Osteoblast (primary cell): ENCODE measurements around the gene STK32A. TPM values are rescaled to one million over a fixed set of nuclear protein-coding genes. Genes with fewer than 3 reads are reported as not detected.

Source experiments
- DNase-seq: peaks from one replicate; pipeline ENCODE4 v3.0.0; 2011; ENCODE audit warnings: low spot score, mixed read lengths; ENCODE audit not compliant: insufficient read length; ENCODE audit errors: missing footprints
- H2AFZ ChIP-seq: 2 replicates; pipeline ENCODE4 v1.6.0; 2011; ENCODE audit warnings: mild to moderate bottlenecking, low read length
- H3K27ac ChIP-seq: 2 replicates; pipeline ENCODE4 v1.5.1; 2011; ENCODE audit warnings: mild to moderate bottlenecking, low read depth, low read length, moderate library complexity
- H3K27me3 ChIP-seq: 2 replicates; pipeline ENCODE4 v1.6.0; 2012; ENCODE audit warnings: mild to moderate bottlenecking, control low read depth, inconsistent platforms, low read length, moderate library complexity; ENCODE audit not compliant: insufficient read depth
- H3K36me3 ChIP-seq: 2 replicates; pipeline ENCODE4 v1.5.1; 2011; ENCODE audit warnings: mild to moderate bottlenecking, low read length, control low read depth, moderate library complexity; ENCODE audit not compliant: insufficient read depth
- H3K4me1 ChIP-seq: 2 replicates; pipeline ENCODE4 v1.5.1; 2011; ENCODE audit warnings: mild to moderate bottlenecking, low read length, control low read depth, moderate library complexity; ENCODE audit not compliant: insufficient read depth
- H3K4me2 ChIP-seq: 2 replicates; pipeline ENCODE4 v1.6.0; 2011; ENCODE audit warnings: mild to moderate bottlenecking, low read length; ENCODE audit not compliant: insufficient read depth
- H3K4me3 ChIP-seq: fragments of 200-600 bp; sonication (generic); 3 replicates; pipeline ENCODE4 v1.5.1; 2012; ENCODE audit warnings: mild to moderate bottlenecking, low read length, inconsistent platforms; ENCODE audit not compliant: insufficient read depth
- H3K79me2 ChIP-seq: 2 replicates; pipeline ENCODE4 v1.6.0; 2012; ENCODE audit warnings: mild to moderate bottlenecking, low read length, control low read depth, inconsistent platforms; ENCODE audit not compliant: insufficient read depth
- H3K9me3 ChIP-seq: 2 replicates; pipeline ENCODE4 v1.5.1; 2011; ENCODE audit warnings: low read depth, low read length, control low read depth
- H4K20me1 ChIP-seq: 2 replicates; pipeline ENCODE4 v1.6.0; 2012; ENCODE audit warnings: mild to moderate bottlenecking, low read length, control low read depth; ENCODE audit not compliant: insufficient read depth
- total RNA-seq: library from RNA; depleted of rRNA; stranded (reverse); fragments of >200 nt; gene quantifications from 2 replicates; pipeline ENCODE4 v1.2.3, GENCODE V29; 2012
- TF ChIP-seq, protein P1 (sequence below): IDR thresholded peaks from 2 replicates; pipeline ENCODE4 v1.5.1; 2011; ENCODE audit warnings: mild to moderate bottlenecking, low read depth, low read length, moderate library complexity; ENCODE audit errors: extremely low read depth

Gene STK32A
- total RNA-seq, 1 donor: 1.8 TPM

DNA sequence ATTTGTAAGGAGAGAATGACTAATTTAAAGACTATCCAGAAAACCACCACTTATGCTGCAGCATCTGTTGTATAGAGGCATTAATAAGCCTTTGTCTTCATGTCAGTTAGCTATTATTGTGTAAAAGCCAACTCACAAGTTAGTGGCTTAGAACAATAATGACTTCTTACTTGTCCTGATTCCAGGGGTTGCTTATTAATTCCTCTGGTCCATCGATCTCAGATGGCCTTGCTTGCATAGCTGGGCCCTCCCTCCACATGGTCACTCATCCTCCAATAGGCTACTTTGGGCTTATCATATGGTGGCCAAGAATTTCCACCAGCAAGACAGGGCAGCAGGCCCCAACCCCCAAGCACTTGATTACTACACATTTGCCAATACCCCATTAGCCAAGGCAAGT, 44.5 kb upstream of the STK32A start:
- Histone ChIP-seq H2AFZ (no peak overlapping the region), H3K27ac (no peak overlapping the region), H3K9me3 (no peaks in the 10 kb centered on the region), H3K36me3 (no peaks in the 10 kb centered on the region), H3K4me2 (no peak overlapping the region), H3K27me3 (no peaks in the 10 kb centered on the region), H3K79me2 (no peaks in the 10 kb centered on the region), H3K4me3 (no peak overlapping the region), H4K20me1 (no peaks in the 10 kb centered on the region), H3K4me1 (no peaks in the 10 kb centered on the region)
- no peak for DNase-seq
- TF ChIP-seq, protein P1, sequence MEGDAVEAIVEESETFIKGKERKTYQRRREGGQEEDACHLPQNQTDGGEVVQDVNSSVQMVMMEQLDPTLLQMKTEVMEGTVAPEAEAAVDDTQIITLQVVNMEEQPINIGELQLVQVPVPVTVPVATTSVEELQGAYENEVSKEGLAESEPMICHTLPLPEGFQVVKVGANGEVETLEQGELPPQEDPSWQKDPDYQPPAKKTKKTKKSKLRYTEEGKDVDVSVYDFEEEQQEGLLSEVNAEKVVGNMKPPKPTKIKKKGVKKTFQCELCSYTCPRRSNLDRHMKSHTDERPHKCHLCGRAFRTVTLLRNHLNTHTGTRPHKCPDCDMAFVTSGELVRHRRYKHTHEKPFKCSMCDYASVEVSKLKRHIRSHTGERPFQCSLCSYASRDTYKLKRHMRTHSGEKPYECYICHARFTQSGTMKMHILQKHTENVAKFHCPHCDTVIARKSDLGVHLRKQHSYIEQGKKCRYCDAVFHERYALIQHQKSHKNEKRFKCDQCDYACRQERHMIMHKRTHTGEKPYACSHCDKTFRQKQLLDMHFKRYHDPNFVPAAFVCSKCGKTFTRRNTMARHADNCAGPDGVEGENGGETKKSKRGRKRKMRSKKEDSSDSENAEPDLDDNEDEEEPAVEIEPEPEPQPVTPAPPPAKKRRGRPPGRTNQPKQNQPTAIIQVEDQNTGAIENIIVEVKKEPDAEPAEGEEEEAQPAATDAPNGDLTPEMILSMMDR: no peak

DNA sequence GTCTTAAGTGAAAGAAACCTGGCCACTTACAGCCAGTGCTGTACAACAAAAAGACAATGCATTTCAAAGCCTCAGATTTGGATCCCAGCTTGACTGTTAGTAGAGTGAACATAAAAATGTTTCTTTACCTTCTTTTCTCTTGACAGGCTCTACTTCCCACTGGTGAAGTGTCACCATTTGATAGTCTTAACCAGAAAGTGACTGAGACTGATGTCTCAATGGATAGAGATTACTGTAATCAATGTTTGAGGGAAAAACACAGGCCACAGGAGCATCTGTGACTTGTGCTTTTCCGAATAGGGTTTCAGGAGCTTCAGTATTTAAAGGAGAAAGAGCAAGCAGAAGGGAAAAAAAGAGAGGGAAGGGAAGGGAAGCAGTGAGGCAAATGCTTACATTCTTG, 41.7 kb upstream of the STK32A start:
- Histone ChIP-seq H3K27me3 (no peaks in the 10 kb centered on the region), H3K36me3 (no peaks in the 10 kb centered on the region), H3K4me1 (no peaks in the 10 kb centered on the region), H3K79me2 (no peaks in the 10 kb centered on the region), H3K4me3 (no peak overlapping the region), H3K9me3 (no peaks in the 10 kb centered on the region), H3K27ac (no peak overlapping the region), H2AFZ (no peak overlapping the region), H3K4me2 (no peak overlapping the region), H4K20me1 (no peaks in the 10 kb centered on the region)
- no peak for DNase-seq
- TF ChIP-seq, protein P1: no peak

DNA sequence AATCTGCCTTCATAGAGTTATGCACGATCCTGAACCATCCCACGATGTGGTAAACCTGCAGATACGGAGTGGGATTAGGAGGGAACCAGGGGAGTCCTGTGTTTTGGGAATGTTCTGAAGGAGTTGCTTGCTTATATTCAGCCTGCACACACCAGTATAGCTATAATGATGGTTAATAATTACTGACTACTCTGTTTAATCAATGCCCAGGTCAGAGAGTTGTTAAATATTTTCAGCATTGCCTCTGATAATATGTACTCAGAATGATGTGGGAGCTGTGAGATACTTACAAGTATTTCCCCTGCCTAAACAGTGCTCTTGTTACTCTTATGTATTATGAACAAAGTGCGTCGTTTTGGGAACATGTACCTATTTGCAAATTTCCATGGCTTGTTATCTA, 34.8 kb upstream of the STK32A start:
- H3K27ac ChIP-seq: no peak overlapping the region
- no peak overlapping the region for H3K4me3 ChIP-seq
- H2AFZ ChIP-seq: no peak overlapping the region
- no peak overlapping the region for H3K4me2 ChIP-seq
- no peaks in the 10 kb centered on the region for H3K27me3 ChIP-seq
- H4K20me1 ChIP-seq: no peaks in the 10 kb centered on the region
- TF ChIP-seq, protein P1: no peak
- no peaks in the 10 kb centered on the region for H3K4me1 ChIP-seq
- H3K9me3 ChIP-seq: no peaks in the 10 kb centered on the region
- peak; percentile 35 for DNase-seq
- no peaks in the 10 kb centered on the region for H3K36me3 ChIP-seq
- no peaks in the 10 kb centered on the region for H3K79me2 ChIP-seq

DNA sequence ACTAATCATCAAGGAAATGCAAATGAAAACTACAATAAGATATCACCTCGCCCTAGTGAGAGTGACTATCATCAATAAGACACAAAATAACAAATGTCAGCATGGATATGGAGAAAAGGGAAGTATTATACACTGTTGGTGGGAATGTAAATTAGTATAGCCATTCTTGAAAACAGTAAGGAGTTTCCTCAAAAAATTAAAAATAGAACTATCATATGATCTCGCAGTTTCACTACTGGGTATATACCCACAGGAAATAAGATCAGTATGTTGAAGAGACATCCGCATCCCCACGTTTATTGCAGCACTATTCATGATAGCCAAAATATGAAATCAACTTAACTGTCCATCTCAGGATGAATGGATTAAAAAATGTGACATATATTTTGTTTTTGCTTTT, 31.6 kb upstream of the STK32A start:
- Histone ChIP-seq H3K4me2 (no peak overlapping the region), H3K27me3 (no peaks in the 10 kb centered on the region), H4K20me1 (no peaks in the 10 kb centered on the region), H2AFZ (no peak overlapping the region), H3K79me2 (no peaks in the 10 kb centered on the region), H3K9me3 (no peaks in the 10 kb centered on the region), H3K4me3 (no peak overlapping the region), H3K27ac (no peak overlapping the region), H3K36me3 (no peaks in the 10 kb centered on the region), H3K4me1 (no peaks in the 10 kb centered on the region)
- TF ChIP-seq, protein P1: no peak
- no peak for DNase-seq
